Left hindlimb (tissue), 1 donor: ENCODE measurements around the gene CREB1.
"Not testable (repeated sequence)": the region's sequence is repeated elsewhere in the genome, so short reads cannot be mapped to it uniquely, and the experiment has no call there.

Experiments used
- DNase-seq: peaks from one replicate; pipeline ENCODE4 v3.0.0-alpha.2; 2018

CREB1 gene

GRCh38 chr2:207619764-207620203 lies 90.0 kb downstream of the CREB1 start:
- no peak for DNase-seq

DNA sequence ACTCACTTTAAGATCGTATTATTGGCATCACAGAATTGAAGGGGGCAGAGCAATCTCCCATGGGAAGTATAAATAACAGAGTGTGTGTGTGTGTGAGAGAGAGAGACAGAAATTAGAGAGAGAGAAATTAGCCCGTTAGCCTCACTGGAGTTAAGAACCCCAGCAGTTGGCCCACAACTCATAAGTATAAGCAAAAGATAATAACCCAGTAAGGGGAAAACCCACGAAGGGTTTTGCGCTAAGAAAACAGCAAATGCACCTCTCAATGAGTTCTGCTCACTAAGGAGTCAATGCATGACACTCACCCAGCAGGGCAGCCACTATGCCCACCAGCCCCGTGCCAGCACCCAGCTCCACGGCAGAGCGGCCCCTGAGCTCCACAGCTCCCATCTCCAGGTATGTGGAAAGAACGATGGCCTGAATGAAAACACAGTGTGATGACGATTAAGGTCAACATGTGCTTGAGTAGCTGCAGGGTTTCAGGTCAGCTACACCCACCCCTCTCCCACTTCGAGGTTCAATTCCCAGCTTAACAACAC lies 91.8 kb downstream of the CREB1 start:
- DNase-seq: no peak

GRCh38 chr2:207624185-207625013 lies 94.6 kb downstream of the CREB1 start:
- DNase-seq: peak; percentile 76

- peak; percentile 90 for DNase-seq
These were observed 95.5 kb downstream of the CREB1 start, which contains the start of gene METTL21A for GRCh38 chr2:207625014-207625907. Gene METTL21A (minus strand): TSS chr2:207625394. CDS start chr2:207624375, 1,019 bp downstream.

GRCh38 chr2:207629553-207629952 lies 99.8 kb downstream of the CREB1 start:
- DNase-seq: no peak

- no peak for DNase-seq
These were observed 100.7 kb downstream of the CREB1 start for GRCh38 chr2:207630491-207630890.

GRCh38 chr2:207632575-207633493 lies 103.1 kb downstream of the CREB1 start:
- no peak for DNase-seq

DNA sequence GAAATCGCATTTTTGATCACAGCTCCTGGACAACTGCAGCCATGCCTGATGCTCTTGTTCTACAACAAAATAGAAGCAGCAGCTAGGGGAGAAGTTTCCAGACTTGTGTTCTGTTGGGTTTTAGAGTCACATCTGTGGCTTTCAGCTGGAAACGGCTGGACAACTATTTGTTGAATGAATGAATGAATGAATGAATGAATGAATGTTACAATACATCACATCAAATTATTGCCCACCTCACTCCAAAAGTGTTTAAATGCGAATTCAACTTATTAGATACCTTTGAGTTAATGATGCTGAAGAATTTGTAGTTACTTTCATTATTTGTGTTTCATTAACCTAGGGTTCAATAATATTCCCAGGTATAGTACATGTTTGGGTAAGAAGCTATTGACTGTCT lies 103.9 kb downstream of the CREB1 start:
- DNase-seq: no peak

- DNase-seq: no peak
These were observed 105.9 kb downstream of the CREB1 start for GRCh38 chr2:207635468-207636200.

DNA sequence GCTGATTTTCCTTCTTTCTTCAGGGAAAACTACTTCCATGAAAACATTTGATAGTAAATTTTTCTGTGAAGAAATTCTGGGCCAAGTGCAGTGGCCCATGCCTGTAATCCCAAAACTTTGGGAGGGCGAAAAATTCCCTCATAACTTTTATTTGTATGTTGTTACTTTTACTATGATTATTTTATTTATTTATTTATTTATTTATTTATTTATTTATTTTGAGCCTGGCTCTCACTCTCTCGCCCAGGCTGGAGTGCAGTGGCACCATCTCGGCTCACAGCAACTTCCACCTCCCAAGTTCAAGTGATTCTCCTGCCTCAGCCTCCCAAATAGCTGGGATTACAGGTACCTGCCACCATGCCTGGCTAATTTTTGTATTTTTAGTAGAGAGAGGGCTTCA lies 109.5 kb downstream of the CREB1 start:
- DNase-seq: not testable (repeated sequence)

GRCh38 chr2:207640160-207640559 lies 110.4 kb downstream of the CREB1 start:
- no peak for DNase-seq

DNA sequence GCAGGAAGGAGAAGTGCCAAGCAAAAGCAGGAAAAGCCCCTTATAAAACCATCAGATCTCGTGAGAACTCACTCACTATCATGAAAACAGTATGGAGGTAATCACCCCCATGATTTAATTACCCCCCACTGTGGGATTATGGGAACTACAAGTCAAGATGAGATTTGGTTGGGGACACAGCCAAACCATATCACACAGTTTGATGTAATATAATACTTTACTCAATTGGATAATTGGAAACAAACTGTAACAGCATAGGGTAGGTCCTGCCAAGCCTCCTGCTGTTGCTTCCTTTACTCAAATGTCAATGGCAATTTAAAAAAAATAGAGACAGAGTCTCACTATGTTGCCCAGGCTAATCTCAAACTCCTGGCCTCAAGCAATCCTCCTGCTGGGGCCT lies 110.9 kb downstream of the CREB1 start:
- no peak for DNase-seq

GRCh38 chr2:207643892-207644291 lies 114.1 kb downstream of the CREB1 start:
- DNase-seq: no peak

- not testable (repeated sequence) for DNase-seq
These were observed 116.8 kb downstream of the CREB1 start for GRCh38 chr2:207646582-207646981.
